ENCODE data around the gene MRPL40.

MRPL40 gene

DNA sequence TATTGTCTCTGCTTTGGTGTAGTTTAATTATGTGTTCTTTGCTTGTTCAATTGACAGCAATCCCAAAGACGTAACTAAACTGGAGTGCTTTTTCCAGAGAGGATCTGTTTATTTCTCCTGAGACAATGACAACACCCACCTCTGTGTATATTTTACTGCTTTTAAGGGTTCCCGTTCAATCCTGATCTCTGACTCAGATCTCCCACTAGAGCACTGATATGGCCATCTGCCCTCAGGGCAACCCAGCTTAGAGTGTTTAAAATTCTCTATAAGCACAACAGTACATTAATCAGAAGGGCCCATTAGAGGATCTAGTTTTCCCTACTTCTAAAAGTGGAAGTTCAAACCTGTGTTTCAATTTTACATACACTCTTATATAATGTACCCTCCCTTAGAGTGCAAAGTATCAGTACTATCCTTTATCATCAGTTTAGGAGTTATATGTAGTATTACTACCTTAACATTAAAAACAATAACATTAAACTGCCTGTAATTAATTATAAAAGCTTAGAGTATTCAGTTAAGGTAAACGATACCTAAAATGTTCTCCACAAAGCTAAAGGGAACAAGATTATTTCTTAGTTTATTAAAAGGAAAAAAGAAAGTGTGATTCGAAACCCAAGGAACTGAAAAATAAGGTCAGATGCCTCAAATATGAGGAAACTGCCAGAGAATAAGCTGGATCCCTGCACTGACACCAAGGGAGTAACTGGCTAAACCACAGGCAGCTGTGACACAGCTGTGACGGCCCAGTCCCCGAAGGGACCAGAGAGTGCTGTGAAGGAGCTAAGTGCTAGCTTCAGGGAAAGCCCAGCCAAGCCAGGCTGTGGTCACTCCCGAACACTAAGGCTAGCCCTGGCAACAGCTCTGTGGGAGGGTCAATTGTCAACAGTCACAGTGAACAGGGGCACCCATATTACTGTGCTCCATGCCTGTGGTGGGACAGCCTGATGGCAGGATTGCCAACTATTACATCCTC, 31.4 kb downstream of the MRPL40 start:
- DNase-seq, result peak; percentile 80

DNA sequence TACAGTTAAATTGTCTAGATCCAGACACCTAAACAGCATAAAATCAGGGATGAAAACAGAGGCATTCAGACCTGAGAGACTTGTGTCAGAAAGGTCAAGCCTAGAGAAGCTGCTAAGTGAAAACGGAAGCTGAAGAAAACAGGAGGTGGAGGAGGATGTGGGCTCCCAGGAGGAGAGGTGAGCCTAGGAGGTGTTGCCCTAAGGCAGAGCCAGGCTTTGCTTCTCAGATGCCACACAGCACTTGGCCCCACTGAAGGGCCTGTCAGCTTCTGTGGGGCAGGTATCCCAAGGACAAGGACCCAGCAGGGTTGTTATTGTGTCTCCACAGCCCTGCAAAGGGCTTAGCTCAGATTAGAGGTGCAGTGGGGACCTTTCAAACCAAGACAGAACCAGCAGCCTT, 32.2 kb downstream of the MRPL40 start:
- DNase-seq, result no peak

DNA sequence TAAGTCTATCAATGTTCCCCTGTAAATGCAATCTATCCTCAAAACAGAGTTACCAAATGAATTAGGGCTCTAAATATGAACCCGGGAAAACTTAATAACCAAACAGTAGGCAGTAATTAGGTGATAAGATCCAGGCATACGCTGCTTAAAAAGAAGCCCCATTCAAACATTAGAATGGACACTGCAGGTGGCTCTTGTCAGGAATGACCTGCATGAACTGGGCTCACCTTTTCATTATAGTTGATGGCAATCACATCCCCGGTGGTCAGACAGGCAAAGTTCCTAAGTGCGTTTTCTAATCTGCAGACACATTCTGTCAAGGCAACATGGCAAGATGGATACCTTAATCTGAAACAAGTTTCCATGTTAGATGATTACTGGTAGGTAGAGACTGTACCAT, 32.6 kb downstream of the MRPL40 start:
- no peak for DNase-seq

GRCh38 chr22:19466126-19466716, 33.9 kb downstream of the MRPL40 start:
- no peak for DNase-seq

DNA sequence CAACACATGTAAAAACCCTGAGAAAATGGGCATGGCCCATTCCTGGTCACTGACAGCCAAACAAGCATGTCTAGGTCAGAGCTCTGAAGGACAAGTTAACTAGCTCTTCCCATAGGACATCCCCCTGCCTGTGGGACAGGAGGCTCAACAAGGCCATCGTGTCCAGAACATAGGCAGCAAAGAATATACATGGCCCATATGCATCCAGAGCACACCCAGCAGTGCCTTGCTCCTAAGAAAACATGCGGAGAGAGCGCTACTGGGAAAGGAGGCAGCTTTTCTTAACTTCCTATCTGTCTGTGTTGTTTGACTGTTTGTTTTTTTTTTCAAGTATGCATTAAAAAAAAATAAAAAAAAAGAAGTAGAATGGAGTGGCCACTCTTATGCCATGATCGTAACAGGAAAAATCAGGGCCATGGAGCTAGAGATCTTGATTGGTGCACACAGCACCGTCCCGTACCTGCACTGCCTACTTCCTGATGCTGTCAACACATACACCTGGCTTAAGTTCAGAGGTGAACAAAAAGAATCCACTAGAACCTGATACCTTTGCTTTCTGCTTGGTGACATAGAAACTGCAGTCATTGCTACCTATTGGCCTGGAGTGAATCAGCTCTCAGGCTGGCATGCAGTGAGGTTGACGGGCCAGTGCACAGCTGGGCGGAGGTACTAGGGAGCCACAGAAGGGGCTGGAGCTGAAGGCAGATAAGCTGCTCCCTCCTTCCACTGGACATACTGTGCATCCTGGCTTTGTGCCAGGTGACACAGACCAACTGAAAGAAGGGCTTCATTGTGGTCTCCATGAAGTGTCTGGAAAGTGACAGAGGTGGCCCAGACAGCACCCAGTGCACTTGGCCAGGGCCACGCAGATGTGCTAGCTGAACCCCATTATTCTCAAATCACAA, 34.8 kb downstream of the MRPL40 start:
- no peak for DNase-seq

DNA sequence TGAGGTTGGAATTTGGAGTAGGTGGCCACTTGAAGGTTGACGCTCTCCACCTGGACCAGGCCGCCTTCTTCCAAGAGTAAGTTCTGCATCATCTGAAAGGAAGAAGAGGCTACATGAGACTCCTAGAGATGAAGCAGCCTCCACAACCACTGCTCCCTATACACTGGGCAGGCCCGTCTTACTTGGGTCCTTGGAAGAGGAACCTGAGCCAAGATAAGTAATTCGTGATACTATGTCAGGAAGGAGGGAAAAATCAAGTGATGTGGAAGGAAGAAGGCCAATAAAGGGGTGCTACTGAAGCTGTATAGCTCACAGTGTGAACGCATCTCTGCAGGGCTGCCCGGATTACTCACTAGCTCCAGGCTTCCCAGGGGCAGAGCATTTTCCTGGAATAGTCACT, 35.6 kb downstream of the MRPL40 start:
- DNase-seq, result no peak

GRCh38 chr22:19469421-19469820, 37.1 kb downstream of the MRPL40 start:
- DNase-seq, result no peak

- no peak for DNase-seq
Observed at GRCh38 chr22:19470010-19470409, 37.7 kb downstream of the MRPL40 start.

DNA sequence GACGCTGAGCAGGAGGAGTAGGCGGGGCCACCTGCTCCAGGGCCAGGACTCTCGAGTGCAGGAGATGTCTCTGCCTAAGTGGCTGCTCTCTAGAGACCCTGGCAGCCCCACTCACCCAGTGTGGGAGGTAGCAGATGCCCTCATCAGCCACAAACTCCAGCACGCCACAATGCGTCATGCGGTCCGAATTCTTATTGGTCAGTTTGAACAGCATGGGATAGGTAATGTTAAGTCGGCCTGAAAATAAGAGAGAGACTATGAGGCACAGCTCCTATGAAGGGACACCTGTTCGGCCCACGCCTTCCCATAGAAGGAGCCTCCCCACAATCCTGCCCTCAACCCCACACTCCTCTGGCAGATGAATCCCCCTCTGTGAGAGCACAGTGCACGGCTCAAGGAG, 39.2 kb downstream of the MRPL40 start:
- no peak for DNase-seq

- no peak for DNase-seq
Observed at GRCh38 chr22:19472233-19472632, 39.9 kb downstream of the MRPL40 start.

DNA sequence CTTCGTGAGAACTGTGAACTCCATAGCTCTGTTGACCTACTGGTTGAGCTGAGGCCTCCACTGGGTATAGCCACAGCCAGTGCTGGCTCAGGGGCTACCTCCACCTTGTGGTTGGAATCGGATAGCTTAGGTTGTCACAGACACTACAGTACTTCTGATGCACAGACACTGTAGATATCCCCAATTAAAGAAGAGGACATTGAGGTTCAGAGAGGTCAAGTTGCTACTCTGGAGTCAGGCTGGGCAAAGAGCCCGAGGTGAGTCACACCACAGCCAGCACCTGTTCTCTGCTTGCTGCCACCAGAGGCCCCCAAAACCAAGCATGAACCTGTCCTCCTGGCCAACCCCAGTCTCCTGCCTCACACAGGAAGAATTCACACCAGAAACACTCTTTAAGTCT, 41.2 kb downstream of the MRPL40 start:
- no peak for DNase-seq

GRCh38 chr22:19476023-19476422, 43.7 kb downstream of the MRPL40 start:
- no peak for DNase-seq

GRCh38 chr22:19477321-19478044, 45.1 kb downstream of the MRPL40 start:
- DNase-seq, result no peak

DNA sequence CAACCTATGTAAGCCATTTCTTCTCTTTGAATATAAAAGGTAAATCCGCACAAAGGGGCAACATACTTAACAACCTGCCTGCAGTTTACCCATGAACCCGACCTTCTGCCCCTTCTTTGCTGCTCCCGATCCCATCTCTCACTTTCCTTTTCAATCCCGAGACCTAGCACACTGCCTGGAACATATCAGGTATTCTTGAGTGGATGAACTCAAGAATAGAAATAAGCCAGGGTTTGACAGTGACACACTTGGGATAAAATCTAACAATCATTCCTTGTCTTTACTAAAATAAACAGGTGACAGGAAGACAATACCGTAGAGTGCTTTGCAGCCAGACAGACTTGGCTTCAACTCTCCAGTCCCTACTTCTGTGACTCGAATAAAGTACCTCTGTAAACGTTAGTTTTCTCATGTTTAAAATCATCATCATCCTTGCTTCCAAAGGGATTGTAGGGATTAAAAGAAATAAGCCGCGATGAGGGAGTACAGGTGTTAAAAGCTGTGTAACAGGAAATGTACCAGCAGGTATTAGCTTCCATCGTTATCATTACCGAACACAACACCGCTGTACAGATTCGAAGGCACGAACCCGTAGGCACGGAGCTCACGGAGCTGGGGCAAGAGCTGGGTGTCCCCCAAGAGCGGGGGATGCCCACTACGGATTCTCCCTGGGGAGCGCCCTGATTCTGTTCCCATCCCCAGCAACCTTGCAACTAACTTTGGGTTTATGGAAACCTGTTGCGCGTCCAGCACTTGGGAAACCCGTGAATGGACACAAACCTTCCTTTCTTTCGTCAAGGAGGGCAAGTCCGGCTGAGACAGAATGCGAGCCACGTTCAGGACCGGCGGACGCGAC, 45.9 kb downstream of the MRPL40 start:
- no peak for DNase-seq

GRCh38 chr22:19478901-19479354, 46.6 kb downstream of the MRPL40 start, which contains the start of gene UFD1:
UFD1 (minus strand) TSS chr22:19479193; CDS start chr22:19479085, 108 bp downstream.
- no peak for DNase-seq

DNA sequence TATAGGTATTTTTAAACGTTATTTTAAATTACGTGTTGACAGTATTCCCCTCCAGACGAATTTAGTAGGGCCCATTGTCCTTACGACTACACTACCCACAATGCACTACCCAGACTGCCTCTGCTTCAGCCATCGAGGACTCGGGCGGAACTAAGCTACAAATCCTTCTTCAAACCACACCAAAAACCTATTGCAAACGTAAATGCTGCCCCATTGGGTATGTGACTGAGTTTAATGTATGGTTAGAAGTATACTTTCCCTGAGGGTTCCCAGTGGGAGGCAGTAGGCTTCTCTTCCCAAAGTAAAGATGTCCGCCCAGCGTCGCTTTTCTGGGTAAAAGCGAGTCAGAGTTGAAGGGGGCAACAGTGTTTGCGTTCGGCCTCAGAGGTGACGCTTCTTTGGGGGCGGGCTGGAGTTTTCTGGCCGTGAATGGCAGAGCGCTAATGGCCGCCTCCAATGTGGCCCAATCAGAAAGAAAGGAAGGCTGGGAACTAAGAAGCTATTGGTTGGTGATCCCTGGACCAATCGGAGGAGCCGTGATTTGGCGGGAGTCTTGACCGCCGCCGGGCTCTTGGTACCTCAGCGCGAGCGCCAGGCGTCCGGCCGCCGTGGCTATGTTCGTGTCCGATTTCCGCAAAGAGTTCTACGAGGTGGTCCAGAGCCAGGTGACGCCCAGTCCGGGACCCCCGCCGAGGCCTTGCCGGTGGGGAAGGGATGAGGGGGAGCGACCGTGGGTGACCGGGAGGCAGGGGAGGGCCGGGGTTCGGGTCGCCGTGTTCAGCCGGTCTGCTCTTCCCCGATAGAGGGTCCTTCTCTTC, 47.2 kb downstream of the MRPL40 start, which contains the start of gene CDC45:
Gene CDC45 (plus strand): TSS at position 566 of the 818 bp plus-strand sequence. CDS start 49 bp downstream, at position 615.
- DNase-seq, result peak; percentile 98

GRCh38 chr22:19480173-19480568, 47.8 kb downstream of the MRPL40 start:
- DNase-seq, result no peak

DNA sequence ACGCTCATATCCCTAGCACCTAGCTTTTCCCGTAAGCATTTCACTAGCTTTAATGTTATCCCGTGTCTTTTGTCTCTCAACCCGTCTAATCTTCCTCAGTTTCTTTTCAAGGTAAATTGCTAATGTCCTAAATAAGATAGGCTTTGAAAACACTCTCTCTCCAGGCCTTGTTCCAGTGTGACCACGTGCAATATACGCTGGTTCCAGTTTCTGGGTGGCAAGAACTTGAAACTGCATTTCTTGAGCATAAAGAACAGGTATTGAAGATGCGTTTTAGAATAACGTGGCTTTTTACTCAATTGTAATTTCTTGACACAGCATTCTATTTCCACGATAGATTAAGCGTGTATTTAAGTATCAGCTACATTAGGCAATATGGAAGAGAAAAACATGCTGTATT, 48.4 kb downstream of the MRPL40 start:
- DNase-seq, result no peak

DNA sequence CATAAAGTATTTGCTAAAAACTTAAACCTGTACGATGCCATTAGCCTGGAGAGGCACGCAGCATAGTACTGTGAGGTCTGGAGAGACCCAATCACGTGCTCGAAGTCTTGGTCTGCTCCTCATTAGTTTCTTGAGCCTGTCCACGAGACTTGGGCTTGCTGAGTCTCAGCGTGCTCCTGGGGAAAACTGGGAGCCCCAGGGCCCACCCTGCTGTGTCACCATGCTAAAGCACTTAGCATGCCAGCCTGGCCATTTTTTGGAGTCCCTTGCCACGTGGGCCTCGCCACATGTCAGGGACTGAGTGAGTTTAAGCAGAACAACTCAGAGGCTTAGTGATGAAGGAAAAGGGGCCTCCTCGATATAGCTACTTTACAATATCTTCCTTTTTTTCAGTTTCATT, 50.0 kb downstream of the MRPL40 start:
- no peak for DNase-seq

Measured in MV-4-11 (cell line).